Sigmoid colon (tissue), 4 donors: Measurements from ENCODE around the gene PFKP.

Experiments
- EP300 ChIP-seq, 4 donors: sonication (generic); formaldehyde crosslinking; IDR thresholded peaks; one replicate each; pipeline ENCODE4 v1.6.1; 2017; ENCODE audit warnings: antibody characterized with exemption in 4 of 4
- POLR2A ChIP-seq, 2 donors: fragments of 450-650 bp; IDR thresholded peaks; one replicate each; pipeline ENCODE4 v1.6.1; 2016; ENCODE audit warnings: antibody characterized with exemption in 2 of 2, mild to moderate bottlenecking in 2 of 2, moderate library complexity in 2 of 2
- POLR2AphosphoS5 ChIP-seq, 4 donors: sonication (generic); formaldehyde crosslinking; IDR thresholded peaks; one replicate each; pipeline ENCODE4 v1.6.1; 2017; ENCODE audit warnings: antibody characterized with exemption in 4 of 4
- TF ChIP-seq, protein P1 (sequence below), 4 experiments: fragments of 450-650 bp in 3 of 4; fragments of 200-600 bp in 1 of 4; IDR thresholded peaks; one replicate each; pipeline ENCODE4 v1.5.1; 2016 to 2019; ENCODE audit warnings: antibody characterized with exemption in 4 of 4, mild to moderate bottlenecking in 3 of 4, moderate library complexity in 2 of 4

DNA sequence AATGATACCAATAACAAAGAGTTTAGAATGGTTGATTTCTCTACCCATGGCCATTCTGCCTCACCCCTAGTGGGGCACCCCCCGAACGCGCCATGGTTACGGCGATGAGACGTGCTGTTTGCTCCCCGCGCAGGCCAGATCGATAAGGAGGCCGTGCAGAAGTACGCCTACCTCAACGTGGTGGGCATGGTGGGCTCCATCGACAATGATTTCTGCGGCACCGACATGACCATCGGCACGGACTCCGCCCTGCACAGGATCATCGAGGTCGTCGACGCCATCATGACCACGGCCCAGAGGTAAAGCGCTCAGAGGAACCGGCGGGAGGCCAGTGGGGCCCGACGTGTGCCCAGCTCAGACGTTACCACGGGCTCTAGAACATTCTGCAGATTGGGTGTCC lies 36.3 kb downstream of the PFKP start:
- TF ChIP-seq POLR2AphosphoS5 (IDR thresholded peaks at IDR 0.05) (no peak), POLR2A (IDR thresholded peaks at IDR 0.05) (no peak), EP300 (IDR thresholded peaks at IDR 0.05) (no peak)
- TF ChIP-seq, protein P1, sequence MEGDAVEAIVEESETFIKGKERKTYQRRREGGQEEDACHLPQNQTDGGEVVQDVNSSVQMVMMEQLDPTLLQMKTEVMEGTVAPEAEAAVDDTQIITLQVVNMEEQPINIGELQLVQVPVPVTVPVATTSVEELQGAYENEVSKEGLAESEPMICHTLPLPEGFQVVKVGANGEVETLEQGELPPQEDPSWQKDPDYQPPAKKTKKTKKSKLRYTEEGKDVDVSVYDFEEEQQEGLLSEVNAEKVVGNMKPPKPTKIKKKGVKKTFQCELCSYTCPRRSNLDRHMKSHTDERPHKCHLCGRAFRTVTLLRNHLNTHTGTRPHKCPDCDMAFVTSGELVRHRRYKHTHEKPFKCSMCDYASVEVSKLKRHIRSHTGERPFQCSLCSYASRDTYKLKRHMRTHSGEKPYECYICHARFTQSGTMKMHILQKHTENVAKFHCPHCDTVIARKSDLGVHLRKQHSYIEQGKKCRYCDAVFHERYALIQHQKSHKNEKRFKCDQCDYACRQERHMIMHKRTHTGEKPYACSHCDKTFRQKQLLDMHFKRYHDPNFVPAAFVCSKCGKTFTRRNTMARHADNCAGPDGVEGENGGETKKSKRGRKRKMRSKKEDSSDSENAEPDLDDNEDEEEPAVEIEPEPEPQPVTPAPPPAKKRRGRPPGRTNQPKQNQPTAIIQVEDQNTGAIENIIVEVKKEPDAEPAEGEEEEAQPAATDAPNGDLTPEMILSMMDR (IDR thresholded peaks at IDR 0.05), result no peak
